Measurements from ENCODE around the gene SLC1A2. TPM values are rescaled to one million over a fixed set of nuclear protein-coding genes. Genes with fewer than 3 reads are reported as not detected.

The SLC1A2 gene
- total and polyA plus RNA-seq, 2 donors, result 0.38 to 0.71 TPM

- H3K9me3 ChIP-seq (ENCODE audit: control insufficient read depth in 2 of 2, insufficient read depth in 1 of 2, low read length in 1 of 2), result no peaks in the 10 kb centered on the region
- H3K4me3 ChIP-seq (ENCODE audit: low read length in 2 of 2), result no peak overlapping the region
- peaks cover 0 to 7% of the 10 kb centered on the region in 2 donors for H3K27me3 ChIP-seq (ENCODE audit: control insufficient read depth in 2 of 2, insufficient read depth in 1 of 2, low read length in 1 of 2)
- no peaks in the 10 kb centered on the region for H3K36me3 ChIP-seq (ENCODE audit: control insufficient read depth in 2 of 2, insufficient read depth in 2 of 2, low read length in 1 of 2)
- no peak overlapping the region for H3K27ac ChIP-seq (ENCODE audit: low read depth in 1 of 2, low read length in 1 of 2)
- 95% methylated on average over 9 of the region's 9 CpGs for WGBS
- no peak for DNase-seq (ENCODE audit: low read depth in 6 of 9, low spot score in 9 of 9)
- no peaks in the 10 kb centered on the region for H3K4me1 ChIP-seq (ENCODE audit: control insufficient read depth in 2 of 2, insufficient read depth in 2 of 2, low read length in 2 of 2)
Observed at GRCh38 chr11:35402751-35403660, 16.4 kb downstream of the SLC1A2 start.

- H3K36me3 ChIP-seq (ENCODE audit: control insufficient read depth in 2 of 2, insufficient read depth in 2 of 2, low read length in 1 of 2), result no peaks in the 10 kb centered on the region
- no peaks in the 10 kb centered on the region for H3K9me3 ChIP-seq (ENCODE audit: control insufficient read depth in 2 of 2, insufficient read depth in 1 of 2, low read length in 1 of 2)
- WGBS, result 63% methylated on average over 1 of the region's 1 CpG
- DNase-seq (ENCODE audit: low read depth in 6 of 9, low spot score in 9 of 9), result no peak
- H3K4me3 ChIP-seq (ENCODE audit: low read length in 2 of 2), result no peak overlapping the region
- no peaks in the 10 kb centered on the region for H3K4me1 ChIP-seq (ENCODE audit: control insufficient read depth in 2 of 2, insufficient read depth in 2 of 2, low read length in 2 of 2)
- H3K27me3 ChIP-seq (ENCODE audit: control insufficient read depth in 2 of 2, insufficient read depth in 1 of 2, low read length in 1 of 2), result no peaks in the 10 kb centered on the region
- no peak overlapping the region for H3K27ac ChIP-seq (ENCODE audit: low read depth in 1 of 2, low read length in 1 of 2)
Observed at GRCh38 chr11:35398881-35399280, 20.5 kb downstream of the SLC1A2 start.

- Histone ChIP-seq H3K4me1 (ENCODE audit: control insufficient read depth in 2 of 2, insufficient read depth in 2 of 2, low read length in 2 of 2) (peaks cover 0 to 5% of the 10 kb centered on the region in 2 donors), H3K27me3 (ENCODE audit: control insufficient read depth in 2 of 2, insufficient read depth in 1 of 2, low read length in 1 of 2) (peaks cover 0 to 6% of the 10 kb centered on the region in 2 donors), H3K27ac (ENCODE audit: low read depth in 1 of 2, low read length in 1 of 2) (no peak overlapping the region), H3K4me3 (ENCODE audit: low read length in 2 of 2) (no peak overlapping the region), H3K36me3 (ENCODE audit: control insufficient read depth in 2 of 2, insufficient read depth in 2 of 2, low read length in 1 of 2) (no peaks in the 10 kb centered on the region), H3K9me3 (ENCODE audit: control insufficient read depth in 2 of 2, insufficient read depth in 1 of 2, low read length in 1 of 2) (no peaks in the 10 kb centered on the region)
- no peak for DNase-seq (ENCODE audit: low read depth in 6 of 9, low spot score in 9 of 9)
- WGBS, result 93% methylated on average over 5 of the region's 5 CpGs
Observed at GRCh38 chr11:35394941-35395340, 24.4 kb downstream of the SLC1A2 start.

- peaks cover 0 to 6% of the 10 kb centered on the region in 2 donors for H3K27me3 ChIP-seq (ENCODE audit: control insufficient read depth in 2 of 2, insufficient read depth in 1 of 2, low read length in 1 of 2)
- H3K36me3 ChIP-seq (ENCODE audit: control insufficient read depth in 2 of 2, insufficient read depth in 2 of 2, low read length in 1 of 2), result no peaks in the 10 kb centered on the region
- no peaks in the 10 kb centered on the region for H3K9me3 ChIP-seq (ENCODE audit: control insufficient read depth in 2 of 2, insufficient read depth in 1 of 2, low read length in 1 of 2)
- peaks cover 0 to 5% of the 10 kb centered on the region in 2 donors for H3K4me1 ChIP-seq (ENCODE audit: control insufficient read depth in 2 of 2, insufficient read depth in 2 of 2, low read length in 2 of 2)
- no peak overlapping the region for H3K4me3 ChIP-seq (ENCODE audit: low read length in 2 of 2)
- no peak overlapping the region for H3K27ac ChIP-seq (ENCODE audit: low read depth in 1 of 2, low read length in 1 of 2)
- DNase-seq (ENCODE audit: low read depth in 6 of 9, low spot score in 9 of 9), result no peak
- WGBS, result 83% methylated on average over 4 of the region's 4 CpGs
Observed at GRCh38 chr11:35393098-35393497, 26.3 kb downstream of the SLC1A2 start.

GRCh38 chr11:35391922-35392688 is 27.3 kb downstream of the SLC1A2 start:
- Histone ChIP-seq H3K9me3 (ENCODE audit: control insufficient read depth in 2 of 2, insufficient read depth in 1 of 2, low read length in 1 of 2) (no peaks in the 10 kb centered on the region), H3K27ac (ENCODE audit: low read depth in 1 of 2, low read length in 1 of 2) (no peak overlapping the region)

GRCh38 chr11:35390737-35391682 is 28.3 kb downstream of the SLC1A2 start:
- Histone ChIP-seq H3K4me1 (ENCODE audit: control insufficient read depth in 2 of 2, insufficient read depth in 2 of 2, low read length in 2 of 2) (peaks cover 0 to 5% of the 10 kb centered on the region in 2 donors), H3K4me3 (ENCODE audit: low read length in 2 of 2) (no peak overlapping the region)
- WGBS, result 92% methylated on average over 13 of the region's 13 CpGs

More at GRCh38 chr11:35391922-35392688, 27.3 kb downstream of the SLC1A2 start:
- peak; percentile 39 to 84 (median 63) for DNase-seq (ENCODE audit: low read depth in 6 of 9, low spot score in 9 of 9)
- Histone ChIP-seq H3K4me3 (ENCODE audit: low read length in 2 of 2) (no peak overlapping the region), H3K4me1 (ENCODE audit: control insufficient read depth in 2 of 2, insufficient read depth in 2 of 2, low read length in 2 of 2) (peaks cover 0 to 5% of the 10 kb centered on the region in 2 donors), H3K27me3 (ENCODE audit: control insufficient read depth in 2 of 2, insufficient read depth in 1 of 2, low read length in 1 of 2) (peaks cover 0 to 6% of the 10 kb centered on the region in 2 donors), H3K36me3 (ENCODE audit: control insufficient read depth in 2 of 2, insufficient read depth in 2 of 2, low read length in 1 of 2) (no peaks in the 10 kb centered on the region)
- WGBS, result 34% methylated on average over 13 of the region's 13 CpGs

GRCh38 chr11:35389897-35390465 is 29.4 kb downstream of the SLC1A2 start:
- WGBS, result 86% methylated on average over 6 of the region's 6 CpGs
- peaks cover 0 to 6% of the 10 kb centered on the region in 2 donors for H3K27me3 ChIP-seq (ENCODE audit: control insufficient read depth in 2 of 2, insufficient read depth in 1 of 2, low read length in 1 of 2)
- H3K9me3 ChIP-seq (ENCODE audit: control insufficient read depth in 2 of 2, insufficient read depth in 1 of 2, low read length in 1 of 2), result no peaks in the 10 kb centered on the region
- H3K27ac ChIP-seq (ENCODE audit: low read depth in 1 of 2, low read length in 1 of 2), result no peak overlapping the region
- H3K4me1 ChIP-seq (ENCODE audit: control insufficient read depth in 2 of 2, insufficient read depth in 2 of 2, low read length in 2 of 2), result peaks cover 0 to 5% of the 10 kb centered on the region in 2 donors
- H3K4me3 ChIP-seq (ENCODE audit: low read length in 2 of 2), result no peak overlapping the region
- DNase-seq (ENCODE audit: low read depth in 6 of 9, low spot score in 9 of 9), result no peak
- H3K36me3 ChIP-seq (ENCODE audit: control insufficient read depth in 2 of 2, insufficient read depth in 2 of 2, low read length in 1 of 2), result no peaks in the 10 kb centered on the region

More at GRCh38 chr11:35390737-35391682, 28.3 kb downstream of the SLC1A2 start:
- Histone ChIP-seq H3K36me3 (ENCODE audit: control insufficient read depth in 2 of 2, insufficient read depth in 2 of 2, low read length in 1 of 2) (no peaks in the 10 kb centered on the region), H3K9me3 (ENCODE audit: control insufficient read depth in 2 of 2, insufficient read depth in 1 of 2, low read length in 1 of 2) (no peaks in the 10 kb centered on the region), H3K27me3 (ENCODE audit: control insufficient read depth in 2 of 2, insufficient read depth in 1 of 2, low read length in 1 of 2) (peaks cover 0 to 6% of the 10 kb centered on the region in 2 donors), H3K27ac (ENCODE audit: low read depth in 1 of 2, low read length in 1 of 2) (no peak overlapping the region)
- DNase-seq (ENCODE audit: low read depth in 6 of 9, low spot score in 9 of 9), result peak in 1 of 9 donors; percentile 30

GRCh38 chr11:35389112-35389511 is 30.2 kb downstream of the SLC1A2 start:
- Histone ChIP-seq H3K9me3 (ENCODE audit: control insufficient read depth in 2 of 2, insufficient read depth in 1 of 2, low read length in 1 of 2) (no peaks in the 10 kb centered on the region), H3K4me1 (ENCODE audit: control insufficient read depth in 2 of 2, insufficient read depth in 2 of 2, low read length in 2 of 2) (peaks cover 0 to 5% of the 10 kb centered on the region in 2 donors), H3K27me3 (ENCODE audit: control insufficient read depth in 2 of 2, insufficient read depth in 1 of 2, low read length in 1 of 2) (peaks cover 0 to 6% of the 10 kb centered on the region in 2 donors), H3K36me3 (ENCODE audit: control insufficient read depth in 2 of 2, insufficient read depth in 2 of 2, low read length in 1 of 2) (no peaks in the 10 kb centered on the region), H3K27ac (ENCODE audit: low read depth in 1 of 2, low read length in 1 of 2) (no peak overlapping the region), H3K4me3 (ENCODE audit: low read length in 2 of 2) (no peak overlapping the region)
- no peak for DNase-seq (ENCODE audit: low read depth in 6 of 9, low spot score in 9 of 9)
- WGBS, result 90% methylated on average over 1 of the region's 1 CpG
